Measurements from ENCODE around the gene NCOR2.

DNA sequence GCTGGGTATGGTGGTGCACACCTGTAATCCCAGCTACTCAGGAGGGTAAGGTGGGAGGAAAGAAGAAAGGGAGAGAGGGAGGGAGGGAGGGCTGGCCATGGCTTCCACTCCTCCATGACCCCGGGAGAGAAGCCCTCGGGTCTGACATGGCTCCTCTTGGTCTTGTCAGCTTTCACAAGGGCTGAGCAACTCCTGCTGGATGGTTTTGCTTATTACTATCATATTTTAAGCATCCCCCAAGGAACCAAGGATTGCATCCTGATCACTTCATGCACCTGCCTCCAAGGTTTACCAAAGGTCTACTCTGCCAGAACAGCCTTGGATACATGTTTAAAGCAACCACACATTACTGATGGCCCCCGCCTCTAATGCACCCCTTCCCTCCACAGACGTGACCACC, 28.0 kb upstream of the NCOR2 start:
- TF ChIP-seq, protein P1, sequence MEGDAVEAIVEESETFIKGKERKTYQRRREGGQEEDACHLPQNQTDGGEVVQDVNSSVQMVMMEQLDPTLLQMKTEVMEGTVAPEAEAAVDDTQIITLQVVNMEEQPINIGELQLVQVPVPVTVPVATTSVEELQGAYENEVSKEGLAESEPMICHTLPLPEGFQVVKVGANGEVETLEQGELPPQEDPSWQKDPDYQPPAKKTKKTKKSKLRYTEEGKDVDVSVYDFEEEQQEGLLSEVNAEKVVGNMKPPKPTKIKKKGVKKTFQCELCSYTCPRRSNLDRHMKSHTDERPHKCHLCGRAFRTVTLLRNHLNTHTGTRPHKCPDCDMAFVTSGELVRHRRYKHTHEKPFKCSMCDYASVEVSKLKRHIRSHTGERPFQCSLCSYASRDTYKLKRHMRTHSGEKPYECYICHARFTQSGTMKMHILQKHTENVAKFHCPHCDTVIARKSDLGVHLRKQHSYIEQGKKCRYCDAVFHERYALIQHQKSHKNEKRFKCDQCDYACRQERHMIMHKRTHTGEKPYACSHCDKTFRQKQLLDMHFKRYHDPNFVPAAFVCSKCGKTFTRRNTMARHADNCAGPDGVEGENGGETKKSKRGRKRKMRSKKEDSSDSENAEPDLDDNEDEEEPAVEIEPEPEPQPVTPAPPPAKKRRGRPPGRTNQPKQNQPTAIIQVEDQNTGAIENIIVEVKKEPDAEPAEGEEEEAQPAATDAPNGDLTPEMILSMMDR (IDR thresholded peaks at IDR 0.05): no peak
- no peak for TF ChIP-seq POLR2A (IDR thresholded peaks at IDR 0.05)
